K562 treated with DMSO at 1 percent for 12 hours (cell line): ENCODE data around the gene MS4A15. TPM values are rescaled to one million over a fixed set of nuclear protein-coding genes. Genes with fewer than 3 reads are reported as not detected.

Experiments
- total RNA-seq: library from RNA; unstranded; fragments of 300-600 nt; gene quantifications from 2 replicates; pipeline ENCODE4 v1.2.3, GENCODE V29; 2022; ENCODE audit not compliant: insufficient read depth

MS4A15 gene
- total RNA-seq: not detected in 2 replicates

GRCh38 chr11:60756307-60757032 is at the start of gene MS4A15:
Gene MS4A15 (plus strand): TSS chr11:60756867. CDS start chr11:60763734, 6,867 bp downstream.

GRCh38 chr11:60724420-60724819 is 32.2 kb upstream of the MS4A15 start, which contains the start of gene MS4A18:
Gene MS4A18 (plus strand): TSS chr11:60724720.

GRCh38 chr11:60785136-60785535 is 28.5 kb downstream of the MS4A15 start, which contains the start of gene MS4A10:
Gene MS4A10 (plus strand): TSS chr11:60785333. CDS start chr11:60790336, 5,003 bp downstream.

Other genes starting within 250 kb of the MS4A15 start
- gene MS4A13, start 241.5 kb upstream of the MS4A15 start, total RNA-seq: not detected in 2 replicates
- gene MS4A8, start 57.3 kb upstream of the MS4A15 start, total RNA-seq: not detected in 2 replicates
- gene MS4A18, start 32.1 kb upstream of the MS4A15 start, total RNA-seq: not detected in 2 replicates
- gene MS4A10, start 28.5 kb downstream of the MS4A15 start, total RNA-seq: not detected in 2 replicates
- 29.1 and 29.6 TPM in 2 replicates for gene CCDC86, start 85.2 kb downstream of the MS4A15 start, total RNA-seq
- gene PTGDR2, start 99.1 kb downstream of the MS4A15 start, total RNA-seq: 5.1 and 5.2 TPM in 2 replicates
- gene ZP1, start 110.7 kb downstream of the MS4A15 start, total RNA-seq: not detected in 2 replicates
- gene PRPF19, start 149.7 kb downstream of the MS4A15 start, total RNA-seq: 97.0 and 141 TPM in 2 replicates
- 50.7 and 60.3 TPM in 2 replicates for gene TMEM109, start 157.3 kb downstream of the MS4A15 start, total RNA-seq
- 0.23 TPM in 1 of 2 replicates, not detected in the other for gene TMEM132A, start 167.6 kb downstream of the MS4A15 start, total RNA-seq
- gene SLC15A3, start 195.3 kb downstream of the MS4A15 start, total RNA-seq: not detected in 2 replicates
- not detected in 2 replicates for gene CD6, start 214.8 kb downstream of the MS4A15 start, total RNA-seq